Mesenchymal stem cell (in vitro differentiated cells and primary cell): ENCODE measurements around the gene MYO5B.

Source experiments
- DNase-seq: peaks from one replicate; pipeline ENCODE4 v3.0.0-alpha.2; 2013
- H2AFZ ChIP-seq: one replicate; pipeline ENCODE4 v1.6.1; 2013; ENCODE audit warnings: low read depth, mild to moderate bottlenecking, control low read depth, inconsistent platforms, low read length, moderate library complexity
- H2AK5ac ChIP-seq: 2 replicates; pipeline ENCODE4 v1.6.1; 2013; ENCODE audit warnings: low read length, moderate library complexity, mild to moderate bottlenecking, inconsistent platforms; ENCODE audit not compliant: severe bottlenecking
- H2BK120ac ChIP-seq: one replicate; pipeline ENCODE4 v1.6.1; 2013; ENCODE audit warnings: low read depth, mild to moderate bottlenecking, inconsistent platforms, low read length, moderate library complexity
- H2BK12ac ChIP-seq, 2 experiments: one replicate each; pipeline ENCODE4 v1.6.1; 2013; ENCODE audit warnings: inconsistent platforms in 2 of 2, low read length in 2 of 2, mild to moderate bottlenecking in 2 of 2, moderate library complexity in 2 of 2, control low read depth in 1 of 2
- H2BK15ac ChIP-seq: one replicate; pipeline ENCODE4 v1.6.1; 2013; ENCODE audit warnings: mild to moderate bottlenecking, low read depth, inconsistent platforms; ENCODE audit not compliant: poor library complexity, severe bottlenecking
- H2BK5ac ChIP-seq: 2 replicates; pipeline ENCODE4 v1.6.1; 2013; ENCODE audit warnings: low read depth, mild to moderate bottlenecking, low read length, control low read depth, inconsistent platforms; ENCODE audit not compliant: poor library complexity, severe bottlenecking
- H3K14ac ChIP-seq, 2 experiments: one replicate each; pipeline ENCODE4 v1.6.1; 2013; ENCODE audit warnings: inconsistent platforms in 2 of 2, low read length in 2 of 2, control low read depth in 1 of 2, mild to moderate bottlenecking in 1 of 2, moderate library complexity in 1 of 2
- H3K18ac ChIP-seq, 2 experiments: one replicate each; pipeline ENCODE4 v1.6.1; 2013; ENCODE audit warnings: inconsistent platforms in 2 of 2, low read length in 2 of 2, control low read depth in 1 of 2, low read depth in 1 of 2, mild to moderate bottlenecking in 1 of 2
- H3K23ac ChIP-seq, 2 experiments: one replicate each; pipeline ENCODE4 v1.6.1; 2013; ENCODE audit warnings: inconsistent platforms in 2 of 2, low read length in 2 of 2, mild to moderate bottlenecking in 2 of 2, moderate library complexity in 2 of 2, control low read depth in 1 of 2
- H3K27ac ChIP-seq: 2 replicates; pipeline ENCODE4 v1.5.1; 2013; ENCODE audit warnings: mild to moderate bottlenecking, moderate library complexity, low read length, control low read depth, inconsistent platforms; ENCODE audit not compliant: poor library complexity, severe bottlenecking
- H3K27me3 ChIP-seq, 2 experiments: 2 replicates each; pipeline versions ENCODE4 v1.6.1 to v1.7.0; 2013; ENCODE audit warnings: low read length in 2 of 2, mild to moderate bottlenecking in 2 of 2, moderate library complexity in 2 of 2, control low read depth in 1 of 2, inconsistent platforms in 1 of 2; ENCODE audit not compliant: control insufficient read depth in 1 of 2, insufficient read depth in 1 of 2
- H3K36me3 ChIP-seq, 2 experiments: 2 replicates each; pipeline versions ENCODE4 v1.6.1 to v1.7.0; 2013; ENCODE audit warnings: low read length in 2 of 2, control low read depth in 1 of 2, inconsistent platforms in 1 of 2, low read depth in 1 of 2, mild to moderate bottlenecking in 1 of 2; ENCODE audit not compliant: insufficient read depth in 2 of 2, control insufficient read depth in 1 of 2
- H3K4ac ChIP-seq, 2 experiments: one replicate each; pipeline ENCODE4 v1.6.1; 2013; ENCODE audit warnings: inconsistent platforms in 2 of 2, low read length in 2 of 2, mild to moderate bottlenecking in 2 of 2, moderate library complexity in 2 of 2, control low read depth in 1 of 2, low read depth in 1 of 2
- H3K4me1 ChIP-seq: 2 replicates; pipeline ENCODE4 v1.6.1; 2013; ENCODE audit warnings: low read depth, low read length, control low read depth; ENCODE audit not compliant: control insufficient read depth, insufficient read depth
- H3K4me2 ChIP-seq: 2 replicates; pipeline ENCODE4 v1.6.1; 2013; ENCODE audit warnings: low read length, mild to moderate bottlenecking, inconsistent platforms; ENCODE audit not compliant: poor library complexity, severe bottlenecking
- H3K4me3 ChIP-seq, 2 experiments: 2 replicates each; pipeline versions ENCODE4 v1.5.1 to v1.7.0; 2013; ENCODE audit warnings: low read length in 2 of 2, mild to moderate bottlenecking in 2 of 2, control low read depth in 1 of 2, low read depth in 1 of 2; ENCODE audit not compliant: insufficient read depth in 1 of 2
- H3K79me1 ChIP-seq: replicated peaks from 2 replicates; pipeline ENCODE4 v1.6.1; 2013; ENCODE audit warnings: mild to moderate bottlenecking, control low read depth, low read length, inconsistent platforms; ENCODE audit not compliant: poor library complexity, severe bottlenecking
- H3K9ac ChIP-seq: 2 replicates; pipeline ENCODE4 v1.7.0; 2013; ENCODE audit warnings: mild to moderate bottlenecking, low read length, moderate library complexity
- H3K9me3 ChIP-seq: 2 replicates; pipeline ENCODE4 v1.7.0; 2013; ENCODE audit warnings: mild to moderate bottlenecking, low read length; ENCODE audit not compliant: control insufficient read depth
- H4K8ac ChIP-seq: one replicate; pipeline ENCODE4 v1.6.1; 2013; ENCODE audit warnings: inconsistent platforms, mild to moderate bottlenecking, low read length, moderate library complexity
- H4K91ac ChIP-seq: one replicate; pipeline ENCODE4 v1.6.1; 2013; ENCODE audit warnings: mild to moderate bottlenecking, low read length, inconsistent platforms
- WGBS: methylation state at CpG from one replicate; pipeline ENCODE4 v1.1.7; 2013; ENCODE audit warnings: mixed read lengths; 5-methylcytosine and 5-hydroxymethylcytosine counted together

MYO5B gene

GRCh38 chr18:49967171-49967570 lies 227.8 kb downstream of the MYO5B start:
- Histone ChIP-seq H3K27ac (peak overlapping the region; percentile 90), H4K91ac (no peak overlapping the region), H2AK5ac (no peak overlapping the region), H2BK5ac (no peak overlapping the region), H3K23ac (no peak overlapping the region), H3K14ac (no peak overlapping the region), H3K4ac (no peak overlapping the region), H3K9ac (no peak overlapping the region), H2AFZ (no peak overlapping the region), H2BK12ac (no peak overlapping the region), H3K18ac (no peak overlapping the region), H2BK120ac (no peak overlapping the region), H3K4me1 (peaks cover 19% of the 10 kb centered on the region), H3K36me3 (no peaks in the 10 kb centered on the region), H3K79me1 (no peaks in the 10 kb centered on the region), H3K9me3 (no peaks in the 10 kb centered on the region), H2BK15ac (no peak overlapping the region), H3K4me3 (no peak overlapping the region), H3K4me2 (no peak overlapping the region), H4K8ac (no peak overlapping the region), H3K27me3 (peaks cover 0 to 18% of the 10 kb centered on the region in 2 experiments)
- no peak for DNase-seq
- WGBS, result 42% methylated on average over 3 of the region's 4 CpGs

DNA sequence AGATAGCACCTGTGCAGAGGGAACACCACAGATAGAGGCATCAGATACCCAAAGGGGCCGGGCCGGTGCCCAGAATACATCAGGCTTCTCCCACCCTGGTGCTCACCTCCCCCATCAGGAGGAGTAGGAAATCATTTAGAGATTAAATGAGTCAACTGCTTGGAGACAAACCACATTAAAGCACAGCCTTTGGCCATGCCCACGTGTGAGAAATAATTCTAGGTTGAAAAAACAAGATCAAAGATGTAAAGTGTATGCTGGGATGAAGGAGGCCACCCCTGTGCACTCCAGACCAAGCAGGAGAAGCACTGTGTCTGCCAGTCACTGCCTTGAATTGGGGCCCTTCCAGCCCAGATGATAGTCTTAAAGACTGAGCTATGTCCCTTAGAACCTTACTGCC lies 228.9 kb downstream of the MYO5B start:
- Histone ChIP-seq H3K79me1 (no peaks in the 10 kb centered on the region), H3K14ac (no peak overlapping the region), H2BK5ac (peak overlapping the region; percentile 1), H4K91ac (no peak overlapping the region), H2BK15ac (no peak overlapping the region), H3K4me3 (no peak overlapping the region), H4K8ac (no peak overlapping the region), H3K9ac (no peak overlapping the region), H2AFZ (no peak overlapping the region), H3K9me3 (no peaks in the 10 kb centered on the region), H2BK120ac (no peak overlapping the region), H3K4ac (no peak overlapping the region), H3K23ac (no peak overlapping the region), H3K36me3 (no peaks in the 10 kb centered on the region), H2BK12ac (no peak overlapping the region), H3K4me1 (peaks cover 19% of the 10 kb centered on the region), H2AK5ac (no peak overlapping the region), H3K4me2 (no peak overlapping the region), H3K18ac (no peak overlapping the region), H3K27ac (peak overlapping the region; percentile 83), H3K27me3 (peaks cover 6 to 14% of the 10 kb centered on the region in 2 experiments)
- WGBS, result 31% methylated on average over 1 of the region's 3 CpGs
- no peak for DNase-seq

DNA sequence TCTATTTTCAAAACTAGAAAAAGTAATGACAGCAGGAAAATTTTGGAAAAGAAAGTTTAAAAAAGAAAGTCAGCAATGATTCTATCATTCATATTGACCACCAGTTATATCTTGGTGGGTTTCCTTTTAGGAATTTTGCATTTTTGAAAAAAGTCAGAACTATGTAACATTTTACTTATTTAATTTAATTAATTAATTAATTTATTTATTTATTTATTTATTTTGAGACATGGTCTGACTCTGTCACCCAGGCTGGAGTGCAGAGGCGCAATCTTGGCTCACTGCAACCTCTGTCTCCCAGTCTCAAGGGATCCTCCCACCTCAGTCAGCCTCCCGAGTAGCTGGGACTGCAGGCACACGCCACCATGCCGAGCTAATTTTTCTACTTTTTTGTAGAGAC lies 231.7 kb downstream of the MYO5B start:
- no peak overlapping the region for H2BK120ac ChIP-seq
- H3K23ac ChIP-seq, result no peak overlapping the region
- no peak overlapping the region for H3K9ac ChIP-seq
- no peak for DNase-seq
- no peak overlapping the region for H2BK12ac ChIP-seq
- peaks cover 18 to 23% of the 10 kb centered on the region in 2 experiments for H3K27me3 ChIP-seq
- H3K79me1 ChIP-seq, result no peaks in the 10 kb centered on the region
- H4K8ac ChIP-seq, result no peak overlapping the region
- no peak overlapping the region for H2BK5ac ChIP-seq
- no peak overlapping the region for H4K91ac ChIP-seq
- no peak overlapping the region for H2AFZ ChIP-seq
- no peak overlapping the region for H3K14ac ChIP-seq
- H3K4me3 ChIP-seq, result no peak overlapping the region
- no peaks in the 10 kb centered on the region for H3K36me3 ChIP-seq
- peaks cover 16% of the 10 kb centered on the region for H3K4me1 ChIP-seq
- H2BK15ac ChIP-seq, result no peak overlapping the region
- no peak overlapping the region for H3K18ac ChIP-seq
- no peak overlapping the region for H3K27ac ChIP-seq
- H3K4me2 ChIP-seq, result no peak overlapping the region
- H3K9me3 ChIP-seq, result no peaks in the 10 kb centered on the region
- H3K4ac ChIP-seq, result no peak overlapping the region
- H2AK5ac ChIP-seq, result no peak overlapping the region
- 87% methylated on average over 4 of the region's 4 CpGs for WGBS

- no peaks in the 10 kb centered on the region for H3K79me1 ChIP-seq
- no peaks in the 10 kb centered on the region for H3K36me3 ChIP-seq
- H2AK5ac ChIP-seq, result no peak overlapping the region
- peaks cover 18 to 24% of the 10 kb centered on the region in 2 experiments for H3K27me3 ChIP-seq
- no peak overlapping the region for H3K18ac ChIP-seq
- H3K23ac ChIP-seq, result no peak overlapping the region
- H2BK120ac ChIP-seq, result no peak overlapping the region
- no peak overlapping the region for H3K14ac ChIP-seq
- no peak overlapping the region for H2BK15ac ChIP-seq
- no peak overlapping the region for H2BK5ac ChIP-seq
- no peak overlapping the region for H3K9ac ChIP-seq
- H3K4me1 ChIP-seq, result peaks cover 7% of the 10 kb centered on the region
- no CpG with 5 or more reads among the region's 2 CpGs for WGBS
- H3K27ac ChIP-seq, result no peak overlapping the region
- no peak overlapping the region for H2AFZ ChIP-seq
- no peak overlapping the region for H3K4me3 ChIP-seq
- H3K9me3 ChIP-seq, result no peaks in the 10 kb centered on the region
- H2BK12ac ChIP-seq, result no peak overlapping the region
- no peak for DNase-seq
- no peak overlapping the region for H3K4me2 ChIP-seq
- no peak overlapping the region for H3K4ac ChIP-seq
- H4K91ac ChIP-seq, result no peak overlapping the region
- H4K8ac ChIP-seq, result no peak overlapping the region
Measured at GRCh38 chr18:49961271-49961670, 233.7 kb downstream of the MYO5B start.
